ENCODE measurements around the gene SCO1.

- TF ChIP-seq GATA2 (IDR thresholded peaks at IDR 0.05; ENCODE audit: low read depth, low read length): no peak
- no peak for TF ChIP-seq GATA3 (IDR thresholded peaks at IDR 0.05; ENCODE audit: low read depth, low read length)
Measured at GRCh38 chr17:10743316-10744009, 46.1 kb upstream of the SCO1 start.
